GM19467 (cell line): Measurements from ENCODE around the gene TOP2A.

Source experiments
- ATAC-seq: cut with Tn5 transposase; IDR thresholded peaks from one replicate; pipeline ENCODE4 v1.9.1; 2021; ENCODE audit warnings: mild to moderate bottlenecking, moderate library complexity; ENCODE audit not compliant: unreplicated experiment

Gene TOP2A

DNA sequence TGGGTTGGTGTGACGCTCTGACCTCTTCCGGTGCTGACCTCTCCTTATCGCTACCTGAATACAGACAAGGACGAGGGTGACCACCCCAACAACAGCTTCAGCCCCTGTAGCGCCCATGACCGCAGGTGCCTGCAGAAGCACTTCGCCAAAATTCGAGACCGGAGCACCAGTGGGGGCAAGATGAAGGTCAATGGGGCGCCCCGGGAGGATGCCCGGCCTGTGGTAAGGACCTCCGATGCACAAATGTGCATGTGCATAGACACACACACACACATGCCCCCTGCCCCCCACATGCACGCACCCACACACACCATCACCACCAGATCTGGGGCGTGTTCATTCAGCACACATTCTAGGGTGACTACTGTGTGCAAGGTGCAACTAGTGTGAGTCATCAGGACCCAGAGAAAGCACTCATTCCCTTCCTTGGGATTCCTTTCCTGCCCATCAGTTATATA, 35.3 kb upstream of the TOP2A start:
- no peak for ATAC-seq

DNA sequence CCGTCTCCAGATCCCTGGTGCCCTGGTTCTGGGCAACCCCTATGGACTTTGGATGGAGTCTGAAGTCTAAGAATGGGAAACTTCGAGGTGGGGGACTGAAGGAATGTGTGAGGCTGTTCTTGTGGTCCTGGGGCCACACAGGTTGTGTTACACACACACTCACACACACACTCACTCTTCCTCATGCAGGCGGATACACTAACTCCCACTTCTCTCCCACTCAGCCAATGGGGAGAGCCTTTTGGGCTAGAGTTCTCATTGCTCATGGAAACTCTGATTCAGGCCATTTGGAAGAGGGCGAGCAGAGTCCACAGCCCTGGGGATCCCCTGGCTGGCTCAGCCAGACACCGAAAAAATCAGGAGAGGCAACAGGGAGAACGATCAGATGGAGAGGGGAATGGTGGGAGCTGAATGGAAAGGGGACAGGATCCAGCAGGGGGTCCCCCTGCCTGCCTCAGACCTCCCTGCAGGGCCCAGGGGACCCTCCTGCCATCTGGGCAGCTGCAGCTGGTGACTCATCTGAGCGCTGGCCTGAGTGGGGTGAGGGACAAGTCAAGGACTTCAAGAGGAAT, 34.6 kb upstream of the TOP2A start:
- no peak for ATAC-seq

DNA sequence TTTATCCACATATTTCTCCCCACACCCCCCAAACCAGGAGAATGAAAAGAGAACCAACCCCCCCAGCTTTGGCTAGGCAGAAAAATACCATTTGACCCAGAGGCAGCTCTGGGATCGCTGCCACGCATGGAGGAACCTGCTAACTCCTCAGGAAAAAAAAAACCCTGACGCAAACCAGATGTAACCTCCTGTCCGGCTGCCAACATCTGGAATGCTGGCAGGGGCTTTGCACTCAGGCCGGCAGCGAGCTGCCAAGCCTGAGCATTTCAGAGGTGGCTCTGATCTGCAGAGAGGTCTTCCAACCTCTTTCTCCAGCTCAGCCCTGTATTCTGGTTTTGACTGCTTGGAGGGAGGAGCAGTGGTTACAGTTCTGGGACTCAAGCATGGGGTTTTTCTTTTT, 33.7 kb upstream of the TOP2A start:
- no peak for ATAC-seq

DNA sequence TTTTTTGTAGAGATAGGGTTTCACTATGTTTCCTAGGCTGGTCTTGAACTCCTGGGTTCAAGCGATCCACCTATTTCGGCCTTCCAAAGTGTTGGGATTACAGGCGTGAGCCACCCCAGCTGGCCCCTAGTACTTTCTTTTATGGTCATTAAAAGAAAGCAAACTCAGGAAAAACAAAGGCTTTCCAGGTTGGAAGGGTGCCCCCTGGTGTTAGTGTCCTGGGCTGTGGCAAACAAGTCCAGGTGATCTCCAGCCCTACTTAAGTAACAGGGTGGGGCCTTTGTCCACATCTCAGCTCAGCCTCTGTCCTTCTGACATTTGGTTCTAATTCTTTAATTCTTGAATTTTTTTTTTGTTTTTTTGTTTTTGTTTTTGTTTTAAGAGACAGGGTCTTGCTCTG, 32.5 kb upstream of the TOP2A start:
- ATAC-seq, result no peak

DNA sequence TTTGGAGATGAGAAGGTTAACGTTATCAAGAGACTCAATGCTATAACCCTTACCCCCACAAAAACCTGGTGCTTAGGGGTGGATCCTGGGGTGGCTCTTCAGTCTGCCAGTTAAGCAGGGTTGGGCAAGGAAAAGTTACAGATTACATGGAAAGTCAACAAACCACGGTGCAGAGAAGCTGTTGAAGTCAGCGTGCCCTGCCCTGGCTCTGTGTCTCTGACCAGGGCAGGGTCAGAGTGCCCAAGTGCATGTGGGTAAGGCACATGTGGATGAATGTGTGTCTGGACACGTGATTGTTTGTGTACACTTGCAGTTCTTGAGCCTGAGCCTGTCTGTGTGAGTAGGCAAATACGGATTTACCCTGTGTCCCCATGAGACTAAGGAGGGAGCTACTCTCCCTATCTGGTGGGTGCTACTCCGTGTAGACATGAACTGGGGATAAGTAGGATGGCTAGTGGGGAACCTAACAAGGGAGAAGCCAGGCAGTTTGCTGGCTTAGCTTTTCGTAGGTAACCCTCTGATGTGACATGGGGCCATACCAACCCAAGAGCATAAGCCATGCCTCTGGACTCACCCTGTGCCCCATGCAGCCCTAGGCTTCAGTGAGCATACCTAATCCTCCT, 31.1 kb upstream of the TOP2A start:
- ATAC-seq, result no peak

DNA sequence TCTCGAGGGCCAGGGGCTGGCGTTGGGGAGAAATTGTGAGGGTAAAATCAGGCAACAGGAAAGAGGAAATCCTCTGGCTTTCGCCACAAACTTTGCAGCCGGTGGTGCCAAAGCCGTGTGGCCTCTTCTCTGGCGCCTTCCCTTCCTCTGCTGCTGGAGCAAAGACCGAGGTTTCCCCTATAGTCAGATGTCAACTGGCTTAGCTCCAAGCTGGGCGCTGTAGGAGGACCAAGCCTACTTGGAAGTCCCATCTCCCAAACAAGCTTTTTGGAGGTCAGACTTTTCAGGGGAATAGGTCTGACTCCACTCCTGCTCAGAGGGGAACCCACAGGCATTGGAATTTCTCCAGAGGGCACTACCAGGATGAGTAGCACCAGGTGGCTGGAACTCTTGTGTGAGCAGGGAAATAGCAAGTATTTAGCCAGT, 30.5 kb upstream of the TOP2A start:
- ATAC-seq, result no peak

DNA sequence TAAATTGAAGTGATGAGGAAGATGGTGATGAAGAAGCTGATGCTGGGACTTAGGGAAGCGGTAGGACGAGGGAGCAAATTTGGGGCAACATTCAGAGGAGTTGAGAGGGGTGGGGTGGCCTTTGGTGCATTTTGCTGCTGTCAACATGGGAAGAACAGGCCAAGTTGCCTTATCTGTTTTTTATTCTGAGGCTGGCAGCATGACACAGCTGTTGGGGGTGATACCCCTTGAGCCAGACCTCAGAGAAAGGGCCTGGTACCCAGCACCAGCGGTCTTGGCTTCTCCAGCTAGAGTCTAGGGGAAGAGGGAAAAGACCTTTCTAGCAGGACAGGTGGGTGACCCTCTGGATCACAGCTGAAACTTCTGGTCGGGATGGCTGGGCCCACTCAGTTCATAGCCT, 30.1 kb upstream of the TOP2A start:
- ATAC-seq, result no peak

DNA sequence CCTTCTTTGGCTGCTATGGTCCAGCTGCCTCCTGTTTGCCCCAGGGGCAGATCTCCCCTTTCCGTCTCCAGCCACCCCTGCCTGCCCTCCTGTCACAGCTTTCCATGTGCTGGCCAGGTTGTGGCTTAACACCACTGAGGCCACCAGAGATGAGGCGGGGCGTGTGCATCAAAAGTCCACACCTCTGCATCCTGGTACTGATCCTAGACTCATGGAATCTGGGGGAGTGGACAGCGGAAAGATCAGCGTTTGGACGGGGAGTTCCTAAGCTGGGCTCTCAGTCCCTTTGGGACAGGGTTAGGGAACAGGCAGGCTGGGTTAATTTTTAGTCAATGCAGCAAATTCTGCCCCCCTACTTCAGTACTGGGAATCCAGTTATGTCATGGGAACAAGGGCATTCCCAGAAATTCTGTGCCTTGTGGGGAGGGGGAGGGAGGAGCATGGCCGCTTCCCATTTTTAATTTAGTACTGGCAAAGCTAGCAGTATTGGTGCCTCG, 29.5 kb upstream of the TOP2A start:
- ATAC-seq, result no peak

DNA sequence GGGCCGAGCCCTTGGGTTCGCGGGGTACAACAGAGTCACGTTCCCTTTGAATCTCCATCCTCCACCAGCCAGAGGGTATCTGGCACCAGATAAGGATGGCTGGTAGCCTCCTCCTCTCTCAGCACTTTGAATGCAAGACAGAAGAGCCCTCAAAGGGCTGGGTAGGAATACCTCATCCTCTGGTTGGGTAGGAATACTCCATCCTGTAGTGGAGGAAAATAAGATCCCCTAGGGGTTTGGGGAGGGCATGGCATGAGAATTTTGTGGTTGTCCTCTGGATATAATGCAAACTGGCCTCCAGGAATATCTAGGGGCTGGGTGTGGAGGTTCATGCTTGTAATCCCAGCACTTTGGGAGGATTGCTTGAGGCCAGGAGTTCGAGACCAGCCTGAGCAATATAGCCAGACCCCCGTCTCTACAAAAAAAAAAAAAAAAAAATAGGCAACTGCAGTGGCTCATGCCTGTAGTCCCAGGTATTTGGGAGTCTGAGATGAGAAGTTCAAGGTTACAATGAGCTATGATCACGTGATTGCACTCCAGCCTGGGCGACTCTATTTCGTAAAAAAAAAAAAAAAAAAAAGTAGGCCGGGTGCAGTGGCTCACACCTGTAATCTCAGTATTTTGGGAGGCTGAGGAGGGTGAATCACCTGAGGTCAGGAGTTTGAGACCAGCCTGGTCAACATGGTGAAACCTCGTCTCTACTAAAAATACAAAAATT, 28.2 kb upstream of the TOP2A start:
- no peak for ATAC-seq

DNA sequence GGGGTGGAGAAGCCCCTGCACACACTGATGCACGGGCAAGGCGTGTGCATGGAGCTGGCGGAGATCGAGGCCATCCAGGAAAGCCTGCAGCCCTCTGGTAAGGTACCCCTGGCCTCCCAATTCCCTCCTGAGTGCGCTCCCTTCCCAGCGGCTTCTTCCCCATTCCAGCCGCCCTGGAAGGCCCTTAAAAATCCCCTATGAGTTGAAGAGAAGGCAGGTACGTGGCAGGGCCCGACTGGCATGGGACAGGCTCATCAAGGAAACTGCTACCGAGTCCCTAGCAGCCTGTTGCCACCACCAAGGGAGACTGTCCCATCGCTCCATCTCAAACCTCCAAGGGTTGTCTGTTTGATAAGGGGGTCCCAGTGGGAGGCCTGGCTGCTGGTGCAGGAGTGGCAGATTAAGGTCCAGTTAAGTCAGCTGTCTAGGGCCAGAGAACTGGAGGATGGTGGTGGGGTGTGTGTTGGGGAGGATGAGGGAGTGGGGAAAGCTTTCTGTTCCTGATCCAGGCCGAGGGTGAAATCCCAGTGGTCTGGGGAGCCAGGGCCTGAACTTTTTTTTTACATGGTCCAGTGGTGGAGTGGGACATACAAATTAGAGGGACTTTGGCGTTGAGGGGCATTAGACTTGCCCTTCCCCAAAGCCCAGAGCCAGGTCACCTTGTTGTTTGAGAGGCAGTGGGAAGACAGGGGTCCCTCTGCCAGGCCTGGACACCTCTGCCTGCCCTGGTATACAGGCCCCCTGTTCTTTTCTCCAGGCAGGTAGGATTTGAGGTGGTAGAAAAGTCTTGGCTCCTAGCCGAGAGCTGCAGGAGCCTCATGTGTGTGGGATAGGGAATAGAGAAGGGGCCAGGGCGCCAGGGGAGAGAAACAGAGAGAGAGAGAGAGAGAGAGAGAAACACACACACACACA, 26.5 kb upstream of the TOP2A start:
- no peak for ATAC-seq

DNA sequence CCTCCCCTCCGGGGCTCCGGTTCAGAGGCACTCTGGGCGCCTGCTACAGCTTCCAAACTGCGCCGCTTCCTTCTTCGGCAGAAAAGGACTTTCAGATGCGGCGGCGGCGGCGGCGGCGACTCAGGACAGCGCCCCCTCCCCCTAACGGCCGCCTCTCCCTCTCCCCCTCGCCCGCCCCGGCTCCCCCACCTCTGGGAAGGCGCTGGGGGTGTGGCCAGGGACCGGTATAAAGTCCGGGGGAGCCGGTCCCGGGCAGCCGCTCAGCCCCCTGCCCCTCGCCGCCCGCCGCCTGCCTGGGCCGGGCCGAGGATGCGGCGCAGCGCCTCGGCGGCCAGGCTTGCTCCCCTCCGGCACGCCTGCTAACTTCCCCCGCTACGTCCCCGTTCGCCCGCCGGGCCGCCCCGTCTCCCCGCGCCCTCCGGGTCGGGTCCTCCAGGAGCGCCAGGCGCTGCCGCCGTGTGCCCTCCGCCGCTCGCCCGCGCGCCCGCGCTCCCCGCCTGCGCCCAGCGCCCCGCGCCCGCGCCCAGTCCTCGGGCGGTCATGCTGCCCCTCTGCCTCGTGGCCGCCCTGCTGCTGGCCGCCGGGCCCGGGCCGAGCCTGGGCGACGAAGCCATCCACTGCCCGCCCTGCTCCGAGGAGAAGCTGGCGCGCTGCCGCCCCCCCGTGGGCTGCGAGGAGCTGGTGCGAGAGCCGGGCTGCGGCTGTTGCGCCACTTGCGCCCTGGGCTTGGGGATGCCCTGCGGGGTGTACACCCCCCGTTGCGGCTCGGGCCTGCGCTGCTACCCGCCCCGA, 25.7 kb upstream of the TOP2A start, which contains the start of gene IGFBP4:
Gene IGFBP4 (plus strand): TSS at position 255 of the 792 bp plus-strand sequence. CDS start 286 bp downstream, at position 541.
- ATAC-seq, result no peak

DNA sequence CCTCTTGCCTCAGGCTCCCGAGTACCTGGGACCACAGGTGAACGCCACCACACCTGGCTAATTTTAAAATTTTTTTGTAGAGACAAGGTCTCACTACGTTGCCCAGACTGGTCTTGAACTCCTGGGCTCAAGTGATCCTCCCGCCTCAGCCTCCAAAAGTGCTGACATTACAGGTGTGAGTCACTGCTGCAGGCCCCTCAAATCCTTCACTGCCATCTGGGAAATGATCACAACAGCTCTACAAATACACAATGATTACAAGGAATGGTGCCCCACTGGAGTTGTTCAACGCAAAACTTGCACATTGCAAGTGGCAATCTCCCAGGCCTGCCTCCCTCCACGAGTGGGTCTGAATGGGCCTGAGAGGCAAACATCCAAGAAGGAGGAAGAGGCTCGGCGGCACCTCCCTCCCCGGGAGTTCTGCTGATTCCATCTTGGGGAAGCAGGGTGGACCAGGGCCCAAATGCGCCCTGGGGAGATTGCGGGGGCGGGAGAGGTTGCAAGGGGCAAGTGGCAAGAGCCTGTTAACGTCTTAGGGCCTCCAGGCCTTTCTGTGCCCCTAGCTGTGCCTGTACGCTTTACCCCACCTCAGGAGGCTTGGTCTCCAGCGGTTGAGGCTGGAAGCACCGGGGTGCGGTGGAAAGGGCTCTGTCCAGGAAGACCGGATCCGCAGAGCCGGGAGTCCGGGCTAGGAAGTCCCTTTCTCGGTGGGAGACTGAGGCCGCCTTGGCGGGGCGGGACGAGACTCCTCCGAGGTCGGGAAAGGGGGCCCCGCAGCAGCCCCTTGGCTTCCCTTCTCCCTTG, 24.9 kb upstream of the TOP2A start:
- ATAC-seq, result no peak

DNA sequence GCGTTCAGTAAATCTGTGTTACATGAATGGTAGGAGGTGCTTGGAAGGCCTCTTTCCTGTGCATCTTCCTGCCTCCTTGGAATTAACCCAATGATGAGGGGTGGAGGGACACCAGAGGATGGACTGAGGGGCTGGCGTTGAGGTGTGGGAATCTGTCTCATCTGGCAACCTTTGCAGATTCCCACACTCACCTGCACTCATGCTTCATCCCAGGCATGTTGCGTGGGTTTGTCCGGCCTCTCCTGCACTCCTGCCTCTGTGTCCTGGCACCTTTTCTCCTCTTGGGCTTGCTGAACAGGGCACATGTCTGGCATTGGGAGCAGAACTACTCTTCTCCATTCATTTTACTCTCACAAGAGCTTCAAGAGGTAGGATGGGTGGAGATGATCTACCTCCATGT, 22.5 kb upstream of the TOP2A start:
- no peak for ATAC-seq

DNA sequence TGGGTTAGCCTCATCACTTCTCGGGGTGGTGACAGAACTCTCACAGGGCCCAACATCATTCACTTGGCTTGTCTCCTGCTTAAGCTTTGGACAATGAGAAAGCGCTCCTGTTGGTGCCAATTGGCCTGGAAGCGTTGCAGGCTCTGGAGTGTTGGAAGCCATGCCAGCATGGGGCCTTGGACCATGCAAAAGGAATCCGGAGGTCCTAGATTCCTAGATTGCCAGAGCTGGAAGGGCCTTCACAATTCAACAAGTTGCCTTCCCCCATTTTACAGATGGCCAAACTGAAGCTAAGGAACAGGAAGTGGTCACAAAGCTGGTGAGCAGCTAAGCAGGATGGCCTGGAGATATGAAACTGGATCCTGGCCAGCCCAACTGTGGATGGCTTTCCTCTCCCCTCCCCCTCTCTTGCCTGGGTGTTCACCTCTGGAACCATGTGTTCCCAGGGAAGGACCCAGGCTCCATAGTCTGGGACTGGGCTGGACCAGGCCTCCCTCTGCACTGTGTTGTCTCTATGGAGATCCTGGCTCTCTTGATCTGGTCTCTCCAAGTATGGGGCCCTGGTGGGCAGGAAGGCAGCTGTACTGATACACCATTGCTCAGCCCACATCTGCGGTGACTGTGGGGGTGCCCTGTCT, 19.5 kb upstream of the TOP2A start:
- ATAC-seq, result no peak

DNA sequence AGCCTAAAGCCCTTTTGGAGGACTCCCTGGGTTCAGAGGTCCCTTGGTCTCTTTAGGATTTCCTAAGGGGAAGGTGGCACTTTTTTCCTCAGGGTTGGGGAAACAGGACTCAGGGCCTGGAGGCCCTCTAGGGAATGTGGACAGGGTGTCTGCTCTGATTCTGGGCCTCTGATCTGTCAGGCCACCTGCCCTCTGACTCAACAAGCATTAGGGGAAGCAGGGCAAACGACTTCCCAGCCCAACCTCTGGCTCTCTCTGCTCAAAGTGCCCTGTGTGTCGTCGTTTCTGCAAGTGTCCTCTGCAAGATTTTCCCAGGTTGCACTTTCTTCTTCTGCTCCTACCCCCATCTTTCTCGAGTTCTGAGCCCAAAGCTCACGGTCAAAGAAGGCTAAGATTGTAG, 18.9 kb upstream of the TOP2A start:
- ATAC-seq, result no peak

DNA sequence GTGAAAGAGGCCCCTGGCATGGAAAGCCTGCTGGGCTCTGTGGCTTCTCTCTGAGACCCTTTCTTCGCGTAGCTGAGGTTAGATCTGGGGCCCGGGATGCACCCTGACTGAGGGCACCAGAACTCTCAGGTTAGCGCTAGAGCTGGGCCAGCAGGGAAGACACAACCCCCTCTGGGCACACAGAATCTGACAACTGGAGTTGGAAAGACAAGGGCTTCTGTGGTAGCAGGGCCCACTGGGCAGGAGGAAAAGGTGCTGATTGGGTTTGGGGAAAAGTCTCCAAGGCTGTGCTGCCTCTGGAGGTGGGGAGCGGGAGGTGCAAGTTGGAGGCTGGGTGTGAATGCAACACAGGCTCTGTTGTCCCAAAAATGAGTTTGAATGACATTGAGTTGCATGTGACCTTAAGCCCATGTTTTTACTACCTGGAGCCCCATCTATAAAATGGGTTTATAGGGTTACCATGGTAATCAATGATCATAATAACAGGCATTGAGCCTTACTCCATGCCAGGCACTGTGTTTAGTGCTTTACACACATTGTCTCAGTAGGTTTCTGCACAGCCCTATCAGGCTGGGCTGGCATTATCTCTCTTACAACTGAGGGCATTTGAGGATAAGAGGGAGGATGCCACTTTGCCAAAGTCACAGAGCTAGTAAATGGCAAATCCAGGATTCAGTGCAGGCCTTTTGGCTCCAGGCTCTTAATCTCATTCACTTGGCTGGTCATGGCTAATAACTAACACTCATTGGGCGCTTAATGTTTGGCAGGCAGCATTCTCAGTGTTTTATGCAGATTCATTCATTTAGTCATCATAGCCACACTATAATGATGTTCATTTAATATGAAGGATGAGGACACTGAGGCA, 16.1 kb upstream of the TOP2A start:
- ATAC-seq, result no peak

DNA sequence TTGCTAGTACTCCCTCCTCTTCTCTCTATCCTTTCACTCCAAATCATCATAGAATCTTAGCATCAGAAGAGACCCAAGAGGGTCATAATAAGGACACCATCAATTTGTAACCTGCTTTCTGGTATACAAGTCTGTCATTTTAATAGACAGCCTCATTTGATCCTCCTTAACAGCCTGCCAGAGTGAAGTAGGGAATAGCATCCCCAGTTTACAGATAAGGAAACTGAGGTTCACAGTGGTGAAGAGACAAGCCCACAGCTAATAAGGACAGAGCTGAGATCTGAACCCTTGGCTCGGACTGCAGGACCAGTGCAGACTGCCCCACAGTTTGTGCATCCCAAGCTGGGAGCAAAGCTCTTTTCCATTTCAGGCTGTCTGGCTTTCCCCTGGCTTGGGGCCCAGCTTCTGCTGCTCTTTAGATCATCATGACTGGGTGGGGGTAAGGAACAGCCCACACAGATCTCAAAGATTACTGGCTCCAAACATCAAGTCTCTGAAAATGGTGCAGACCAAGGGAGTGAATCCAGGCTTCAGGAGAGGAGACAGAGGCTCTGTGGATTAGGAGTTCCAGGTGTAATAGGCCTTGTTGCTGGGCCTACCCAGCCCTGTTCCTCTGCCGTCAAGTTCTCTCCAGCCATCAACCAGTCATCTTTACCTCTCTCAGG, 15.3 kb upstream of the TOP2A start:
- ATAC-seq, result no peak

DNA sequence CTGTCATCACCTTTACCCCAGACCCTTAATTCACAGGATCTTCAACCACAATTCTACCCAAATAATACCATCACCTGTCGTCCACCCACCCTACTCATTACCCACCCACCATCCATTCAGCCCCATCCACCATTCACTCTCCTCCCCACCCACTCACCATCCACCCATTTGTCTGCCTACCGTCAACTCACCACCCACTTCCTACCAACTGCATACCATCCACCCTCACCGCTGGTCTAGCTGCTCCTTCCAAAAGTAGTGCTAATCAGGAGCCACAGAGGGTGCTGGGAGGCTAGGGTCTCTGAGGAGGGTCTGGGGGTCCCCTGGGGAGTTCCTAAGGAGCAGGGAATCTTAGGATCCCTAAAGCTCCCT, 13.5 kb upstream of the TOP2A start:
- no peak for ATAC-seq
